Psoas muscle (tissue), 8 donors: ENCODE measurements around the gene APC. TPM values are rescaled to one million over a fixed set of nuclear protein-coding genes. Genes with fewer than 3 reads are reported as not detected.
A peak's percentile ranks its signal among the peaks of the same experiment; 100 is the strongest.

Experiments
- ATAC-seq, 4 donors: fragments of 200-7000 bp; cut with Tn5 transposase; one replicate each; pipeline ENCODE4 v1.9.1; 2020; ENCODE audit warnings: moderate library complexity in 3 of 4, mild to moderate bottlenecking in 2 of 4
- DNase-seq, 2 donors: peaks; one replicate each; pipeline ENCODE4 v3.0.0-alpha.2; 2020
- H3K27ac ChIP-seq: fragments of 200-600 bp; one replicate; pipeline ENCODE4 v1.8.0; 2022
- H3K27me3 ChIP-seq, 3 donors: fragments of 200-600 bp in 1 of 3; one replicate each; pipeline versions ENCODE4 v1.6.1 to v1.8.0; 2013 to 2022; ENCODE audit warnings: low read length in 2 of 3, mild to moderate bottlenecking in 2 of 3, moderate library complexity in 1 of 3; ENCODE audit not compliant: insufficient read depth in 3 of 3
- H3K36me3 ChIP-seq, 2 donors: fragments of 200-600 bp in 1 of 2; one replicate each; pipeline versions ENCODE4 v1.6.1 to v1.8.0; 2013 to 2022; ENCODE audit warnings: low read depth in 1 of 2, mild to moderate bottlenecking in 1 of 2, moderate library complexity in 1 of 2; ENCODE audit not compliant: insufficient read depth in 1 of 2
- H3K4me1 ChIP-seq: fragments of 200-600 bp; one replicate; pipeline ENCODE4 v1.8.0; 2022
- H3K4me3 ChIP-seq: fragments of 200-600 bp; one replicate; pipeline ENCODE4 v1.8.0; 2022; ENCODE audit warnings: mild to moderate bottlenecking
- H3K9me3 ChIP-seq: fragments of 200-600 bp; one replicate; pipeline ENCODE4 v1.8.0; 2022
- CTCF ChIP-seq: fragments of 200-600 bp; IDR thresholded peaks from one replicate; pipeline ENCODE4 v1.8.0; 2022; ENCODE audit warnings: antibody characterized with exemption
- WGBS, 3 donors: extraction: QIAGEN DNeasy Blood & Tissue Kit; methylation state at CpG; one replicate each; pipeline versions ENCODE4 v1.1.6 to v1.1.7; 2013; 5-methylcytosine and 5-hydroxymethylcytosine counted together
- intact Hi-C, 2 donors: fragments of 100-400 bp; cut with DNase I; formaldehyde crosslinking; loops; one replicate each; pipeline versions ENCODE4 v1.11.0 to v1.14.2; 2022
- long read RNA-seq, 2 donors: library from polyadenylated mRNA; unstranded; transcript quantifications; one replicate each; pipeline ENCODE4 v2.0.0, GENCODE V29; 2021
- polyA plus RNA-seq, 3 donors: library from polyadenylated mRNA; stranded (reverse); fragments of 200-250 nt; gene quantifications; one replicate each; pipeline ENCODE4 v1.2.3, GENCODE V29; 2013
- total RNA-seq, 4 donors: library from RNA; stranded (reverse); fragmentation: NEBNext Ultra II Directional in 2 of 4; extraction: Animal tissue kit (Norgen Biotek cat#: 25700) in 2 of 4; gene quantifications; one replicate each; pipeline versions ENCODE4 v1.2.1 to v1.2.4, GENCODE V29; 2021 to 2023
- donor health status: healthy with polysubstance abuse.
- donor health status: DM: no; HTN: no; CAD: no; lungs with moderate emphysema.
- donor health status: Bipolar disorder and iron deficiency.
- donor health status: healthy.
- donor health status: DM: yes; HTN: yes; CAD: no.
- donor health status: DM: no; HTN: no; CAD: no.
- donor health status: DM: no; HTN: no; CAD: no.
- donor health status: DM: yes; HTN: yes; CAD: no.

APC gene
- 10 to 100 TPM; 23.8 to 37.0 (median 29.6) TPM for total RNA-seq
- 10 to 100 TPM in 1 of 3 donors, 1 to 10 TPM in 2; 5.2 to 28.6 (median 6.7) TPM for polyA plus RNA-seq
- long read RNA-seq, donor 1, partial matches to known transcripts, result 0 of 6 reads
- long read RNA-seq, donor 1, other reads (novel, unspliced or antisense), result 6 of 6 reads
- long read RNA-seq, donor 2, partial matches to known transcripts, result 1 of 4 reads
- long read RNA-seq, donor 2, other reads (novel, unspliced or antisense), result 3 of 4 reads

GRCh38 chr5:112737463-112738190 is at the start of gene APC:
Gene APC (plus strand): TSS chr5:112737885. CDS start chr5:112754891, 17,006 bp downstream.
- H3K9me3 ChIP-seq, result no peaks in the 10 kb centered on the region
- peaks cover 20% of the 10 kb centered on the region for H3K4me1 ChIP-seq
- H3K27ac ChIP-seq, result peak within 1 kb of the TSS; percentile 66
- no peaks in the 10 kb centered on the region for H3K27me3 ChIP-seq
- no peaks in the 10 kb centered on the region for H3K36me3 ChIP-seq
- no peak for TF ChIP-seq CTCF
- WGBS, 3 donors, result 2 to 7% (median 5%) methylated on average over 36 of the region's 36 CpGs
- intact Hi-C loops, result no loop called here
- ATAC-seq (peak; percentile 98 to 99 (median 99)), DNase-seq (peak; percentile 95)
- H3K4me3 ChIP-seq, result peak within 1 kb of the TSS; percentile 72

GRCh38 chr5:112689155-112689909 is 48.4 kb upstream of the APC start:
- H3K36me3 ChIP-seq, result no peaks in the 10 kb centered on the region
- H3K27ac ChIP-seq, result no peak overlapping the region
- no peak for DNase-seq
- WGBS, 3 donors, result 64 to 71% (median 69%) methylated on average over 3 of the region's 3 CpGs
- H3K4me1 ChIP-seq, result no peaks in the 10 kb centered on the region
- intact Hi-C loops, result no loop called here
- no peaks in the 10 kb centered on the region for H3K9me3 ChIP-seq
- H3K4me3 ChIP-seq, result no peak overlapping the region
- no peak for TF ChIP-seq CTCF
- ATAC-seq, result no peak
- H3K27me3 ChIP-seq, result no peaks in the 10 kb centered on the region

- Histone ChIP-seq H3K4me1 (no peaks in the 10 kb centered on the region), H3K36me3 (no peaks in the 10 kb centered on the region), H3K27me3 (no peaks in the 10 kb centered on the region), H3K4me3 (no peak overlapping the region), H3K9me3 (no peaks in the 10 kb centered on the region), H3K27ac (no peak overlapping the region)
- TF ChIP-seq CTCF, result no peak
- WGBS, 3 donors, result 91 to 99% (median 96%) methylated on average over 3 of the region's 3 CpGs
- ATAC-seq, result no peak
- intact Hi-C loops, result no loop called here
- no peak for DNase-seq
Observed at GRCh38 chr5:112690605-112691338, 46.9 kb upstream of the APC start.

GRCh38 chr5:112691339-112691680 is 46.4 kb upstream of the APC start:
- ATAC-seq, result no peak
- 61 to 77% (median 77%) methylated on average over 1 of the region's 1 CpG for WGBS, 3 donors

More at GRCh38 chr5:112691339-112691680, 46.4 kb upstream of the APC start:
- Histone ChIP-seq H3K27ac (no peak overlapping the region), H3K4me3 (no peak overlapping the region), H3K9me3 (no peaks in the 10 kb centered on the region), H3K27me3 (no peaks in the 10 kb centered on the region), H3K4me1 (no peaks in the 10 kb centered on the region), H3K36me3 (no peaks in the 10 kb centered on the region)
- DNase-seq, result no peak
- no peak for TF ChIP-seq CTCF
- intact Hi-C loops, result no loop called here
